Midbrain (tissue), 1 donor: ENCODE data around the gene S100A2.
A peak's percentile ranks its signal among the peaks of the same experiment; 100 is the strongest.
"Not testable (repeated sequence)": the region's sequence is repeated elsewhere in the genome, so short reads cannot be mapped to it uniquely, and the experiment has no call there.

Source experiments
- DNase-seq: peaks from one replicate; lab custom pipeline; 2025; lab: John Stamatoyannopoulos, UW

The S100A2 gene

GRCh38 chr1:153588482-153588881 lies 22.8 kb upstream of the S100A2 start:
- DNase-seq: no peak

- not testable (repeated sequence) for DNase-seq
Observed at GRCh38 chr1:153588033-153588432, 22.4 kb upstream of the S100A2 start.

- no peak for DNase-seq
Observed at GRCh38 chr1:153587314-153587713, 21.7 kb upstream of the S100A2 start.

GRCh38 chr1:153586347-153586746 lies 20.7 kb upstream of the S100A2 start:
- DNase-seq: no peak

GRCh38 chr1:153585006-153585405 lies 19.4 kb upstream of the S100A2 start:
- DNase-seq: no peak

- no peak for DNase-seq
Observed at GRCh38 chr1:153583976-153584375, 18.3 kb upstream of the S100A2 start.

- not testable (repeated sequence) for DNase-seq
Observed at GRCh38 chr1:153583514-153583913, 17.9 kb upstream of the S100A2 start.

- not testable (repeated sequence) for DNase-seq
Observed at GRCh38 chr1:153582836-153583235, 17.2 kb upstream of the S100A2 start.

GRCh38 chr1:153578936-153579335 lies 13.3 kb upstream of the S100A2 start:
- no peak for DNase-seq

- DNase-seq: no peak
Observed at GRCh38 chr1:153578490-153578889, 12.8 kb upstream of the S100A2 start.

GRCh38 chr1:153577624-153578051 lies 12.0 kb upstream of the S100A2 start:
- peak; percentile 39 for DNase-seq

GRCh38 chr1:153577138-153577537 lies 11.5 kb upstream of the S100A2 start:
- DNase-seq: no peak

- DNase-seq: not testable (repeated sequence)
Observed at GRCh38 chr1:153575497-153575896, 9.9 kb upstream of the S100A2 start.

- DNase-seq: not testable (repeated sequence)
Observed at GRCh38 chr1:153575081-153575491, 9.4 kb upstream of the S100A2 start.

GRCh38 chr1:153573351-153573750 lies 7.7 kb upstream of the S100A2 start:
- no peak for DNase-seq

GRCh38 chr1:153572569-153573015 lies 6.9 kb upstream of the S100A2 start:
- DNase-seq: peak; percentile 88

- DNase-seq: no peak
Observed at GRCh38 chr1:153571706-153572105, 6.1 kb upstream of the S100A2 start.

- DNase-seq: no peak
Observed at GRCh38 chr1:153570874-153571273, 5.2 kb upstream of the S100A2 start.

GRCh38 chr1:153569465-153569864 lies 3.8 kb upstream of the S100A2 start:
- DNase-seq: no peak

GRCh38 chr1:153568367-153569099 lies 2.9 kb upstream of the S100A2 start:
- peak; percentile 79 for DNase-seq

- no peak for DNase-seq
Observed at GRCh38 chr1:153567621-153568366, 2.1 kb upstream of the S100A2 start.

- peak; percentile 41 for DNase-seq
Observed at GRCh38 chr1:153566414-153567371, 1.0 kb upstream of the S100A2 start.
